ENCODE results near the gene CARD10.

- no peak for TF ChIP-seq CTCF (IDR thresholded peaks at IDR 0.05; ENCODE audit: poor library complexity, severe bottlenecking)
- TF ChIP-seq TAF1 (IDR thresholded peaks at IDR 0.05; ENCODE audit: low read depth) = no peak
- no peak for TF ChIP-seq POLR2AphosphoS5 (IDR thresholded peaks at IDR 0.05)
Measured at GRCh38 chr22:37502342-37503182, 16.7 kb downstream of the CARD10 start.
